ENCODE results near the gene LCE6A. TPM values are rescaled to one million over a fixed set of nuclear protein-coding genes. Genes with fewer than 3 reads are reported as not detected.

Gene LCE6A
- total and polyA plus RNA-seq, 4 experiments from 2014 or later, result not detected

DNA sequence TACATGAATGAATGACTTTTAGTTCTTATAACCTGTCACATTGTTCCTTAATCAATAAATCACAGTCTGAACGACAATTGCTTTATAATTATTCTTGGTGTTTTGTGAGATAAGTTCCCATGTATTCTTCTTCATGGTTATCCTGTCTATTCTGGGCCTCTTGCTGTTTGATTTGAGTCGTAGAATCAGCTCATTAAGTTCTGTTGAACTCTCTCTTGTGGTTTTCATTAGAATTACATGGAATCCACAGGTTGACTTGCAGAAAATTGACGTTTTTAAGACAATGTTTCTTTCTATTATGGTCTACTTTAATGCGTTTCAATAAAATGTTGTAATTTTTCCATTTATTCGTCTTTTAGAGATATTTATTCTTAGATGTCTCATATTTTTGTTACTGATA lies 19.4 kb upstream of the LCE6A start:
- Mint-ChIP-seq H3K27ac (no peak overlapping the region), H3K27me3 (peaks cover 18 to 20% of the 10 kb centered on the region in 2 donors), H3K4me1 (no peaks in the 10 kb centered on the region), H3K4me3 (no peak overlapping the region), H3K9me3 (peaks cover 0 to 4% (median 0%) of the 10 kb centered on the region in 8 donors), H3K36me3 (no peaks in the 10 kb centered on the region)
- Histone ChIP-seq H3K4me1 (ENCODE audit: insufficient read depth, low read length) (no peaks in the 10 kb centered on the region), H3K4me3 (ENCODE audit: low read length in 2 of 2) (no peak overlapping the region), H3K27me3 (ENCODE audit: insufficient read depth, low read length) (no peaks in the 10 kb centered on the region), H3K27ac (ENCODE audit: low read depth, low read length) (no peak overlapping the region), H3K36me3 (ENCODE audit: insufficient read depth, low read length) (no peaks in the 10 kb centered on the region), H3K9me3 (ENCODE audit: control insufficient read depth in 1 of 2, low read length in 2 of 2) (no peaks in the 10 kb centered on the region)
- intact Hi-C loops (cut with micrococcal nuclease), result no loop called here
- ChIA-PET CTCF (ENCODE audit: partially characterized antibody) (no interaction called here), POLR2A (ENCODE audit: partially characterized antibody) (no interaction called here)
- DNase-seq, result no peak

DNA sequence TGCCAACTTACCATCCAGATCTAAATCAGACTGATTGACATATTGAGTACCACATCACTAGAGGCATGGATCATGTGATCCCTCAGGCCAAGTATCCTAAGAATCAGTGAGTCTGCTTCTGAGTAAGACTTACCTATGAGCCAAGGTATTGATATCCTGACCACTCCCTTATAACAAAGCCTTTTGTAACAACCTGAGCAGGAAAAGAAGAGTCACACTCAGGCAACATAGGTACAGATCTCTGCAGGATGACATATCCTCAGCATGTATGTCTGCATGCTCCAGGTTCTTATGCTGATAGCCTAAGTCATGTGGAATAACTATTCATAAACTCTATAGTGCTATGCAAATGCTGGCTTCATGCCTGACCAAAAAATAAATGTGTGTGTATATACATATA lies 17.7 kb upstream of the LCE6A start:
- Mint-ChIP-seq H3K36me3 (no peaks in the 10 kb centered on the region), H3K27ac (no peak overlapping the region), H3K9me3 (peaks cover 0 to 4% (median 0%) of the 10 kb centered on the region in 8 donors), H3K4me1 (no peaks in the 10 kb centered on the region), H3K27me3 (peaks cover 20 to 21% of the 10 kb centered on the region in 2 donors), H3K4me3 (no peak overlapping the region)
- H3K27me3 ChIP-seq (ENCODE audit: insufficient read depth, low read length), result no peaks in the 10 kb centered on the region
- no peak overlapping the region for H3K27ac ChIP-seq (ENCODE audit: low read depth, low read length)
- H3K36me3 ChIP-seq (ENCODE audit: insufficient read depth, low read length), result no peaks in the 10 kb centered on the region
- intact Hi-C loops (cut with micrococcal nuclease), result no loop called here
- ChIA-PET POLR2A (ENCODE audit: partially characterized antibody) (no interaction called here), CTCF (ENCODE audit: partially characterized antibody) (no interaction called here)
- H3K4me1 ChIP-seq (ENCODE audit: insufficient read depth, low read length), result no peaks in the 10 kb centered on the region
- H3K9me3 ChIP-seq (ENCODE audit: control insufficient read depth in 1 of 2, low read length in 2 of 2), result no peaks in the 10 kb centered on the region
- DNase-seq, result no peak
- no peak overlapping the region for H3K4me3 ChIP-seq (ENCODE audit: low read length in 2 of 2)

DNA sequence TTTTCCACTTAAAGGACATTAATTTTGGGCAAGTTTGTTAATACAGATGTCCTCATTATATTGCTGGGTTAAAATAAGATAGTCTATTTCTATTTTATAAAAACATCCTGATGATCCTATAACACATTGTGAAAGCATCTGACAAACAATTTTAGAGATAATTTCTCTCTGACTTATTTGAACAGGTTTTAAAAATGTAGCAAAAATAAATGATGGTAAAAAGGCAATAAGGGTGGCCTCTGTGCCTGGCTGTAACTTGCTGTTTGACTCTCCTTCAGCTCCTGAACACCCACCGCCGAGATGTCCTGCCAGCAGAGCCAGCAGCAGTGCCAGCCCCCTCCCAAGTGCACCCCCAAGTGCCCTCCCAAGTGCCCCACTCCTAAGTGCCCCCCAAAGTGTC lies 15.5 kb upstream of the LCE6A start, which contains the start of gene LCE1A:
Gene LCE1A (plus strand): TSS at position 301 of the 400 bp plus-strand sequence. CDS start 0 bp downstream, at position 301.
- H3K27me3 ChIP-seq (ENCODE audit: insufficient read depth, low read length), result no peaks in the 10 kb centered on the region
- no peak for DNase-seq
- H3K4me3 ChIP-seq (ENCODE audit: low read length in 2 of 2), result no peak within 1 kb of the TSS
- H3K9me3 ChIP-seq (ENCODE audit: control insufficient read depth in 1 of 2, low read length in 2 of 2), result no peaks in the 10 kb centered on the region
- no peaks in the 10 kb centered on the region for H3K4me1 ChIP-seq (ENCODE audit: insufficient read depth, low read length)
- H3K27ac Mint-ChIP-seq, result no peak within 1 kb of the TSS
- H3K27me3 Mint-ChIP-seq, result peaks cover 19 to 26% of the 10 kb centered on the region in 2 donors
- no peaks in the 10 kb centered on the region for H3K36me3 ChIP-seq (ENCODE audit: insufficient read depth, low read length)
- no peak within 1 kb of the TSS for H3K27ac ChIP-seq (ENCODE audit: low read depth, low read length)
- no peaks in the 10 kb centered on the region for H3K36me3 Mint-ChIP-seq
- no peaks in the 10 kb centered on the region for H3K4me1 Mint-ChIP-seq
- H3K9me3 Mint-ChIP-seq, result peaks cover 0 to 5% (median 0%) of the 10 kb centered on the region in 8 donors
- POLR2A ChIA-PET (ENCODE audit: partially characterized antibody), result no interaction called here
- no peak within 1 kb of the TSS for H3K4me3 Mint-ChIP-seq
- CTCF ChIA-PET (ENCODE audit: partially characterized antibody), result no interaction called here
- intact Hi-C loops (cut with micrococcal nuclease), result no loop called here

DNA sequence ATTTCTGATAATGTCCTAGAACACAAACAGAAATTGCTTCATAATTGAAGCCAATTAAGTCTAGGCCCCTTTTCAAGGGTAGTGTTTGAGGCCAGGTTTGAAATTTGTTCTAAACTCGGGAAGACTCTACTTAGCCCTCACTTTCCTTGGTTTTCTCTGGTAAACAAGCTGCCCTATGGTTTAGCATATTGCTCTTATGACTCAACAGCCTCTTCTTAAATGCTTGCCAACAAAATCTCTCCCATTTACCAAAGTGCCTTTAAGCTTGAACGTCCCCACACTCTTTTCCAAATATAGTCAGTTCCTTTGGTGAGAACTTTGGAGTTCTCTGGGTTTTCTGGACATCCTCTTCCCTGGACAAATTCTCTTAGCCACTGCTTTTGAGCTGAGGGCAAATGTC lies 5.8 kb upstream of the LCE6A start:
- POLR2A ChIA-PET (ENCODE audit: partially characterized antibody), result no interaction called here
- Histone ChIP-seq H3K36me3 (ENCODE audit: insufficient read depth, low read length) (no peaks in the 10 kb centered on the region), H3K9me3 (ENCODE audit: control insufficient read depth in 1 of 2, low read length in 2 of 2) (no peaks in the 10 kb centered on the region), H3K4me3 (ENCODE audit: low read length in 2 of 2) (no peak overlapping the region), H3K4me1 (ENCODE audit: insufficient read depth, low read length) (no peaks in the 10 kb centered on the region), H3K27me3 (ENCODE audit: insufficient read depth, low read length) (peaks cover 5% of the 10 kb centered on the region), H3K27ac (ENCODE audit: low read depth, low read length) (no peak overlapping the region)
- Mint-ChIP-seq H3K9me3 (peaks cover 0 to 4% (median 0%) of the 10 kb centered on the region in 8 donors), H3K4me1 (no peaks in the 10 kb centered on the region), H3K36me3 (no peaks in the 10 kb centered on the region), H3K27ac (no peak overlapping the region), H3K4me3 (no peak overlapping the region), H3K27me3 (peaks cover 5 to 10% of the 10 kb centered on the region in 2 donors)
- DNase-seq, result no peak
- CTCF ChIA-PET (ENCODE audit: partially characterized antibody), result no interaction called here
- intact Hi-C loops (cut with micrococcal nuclease), result no loop called here

DNA sequence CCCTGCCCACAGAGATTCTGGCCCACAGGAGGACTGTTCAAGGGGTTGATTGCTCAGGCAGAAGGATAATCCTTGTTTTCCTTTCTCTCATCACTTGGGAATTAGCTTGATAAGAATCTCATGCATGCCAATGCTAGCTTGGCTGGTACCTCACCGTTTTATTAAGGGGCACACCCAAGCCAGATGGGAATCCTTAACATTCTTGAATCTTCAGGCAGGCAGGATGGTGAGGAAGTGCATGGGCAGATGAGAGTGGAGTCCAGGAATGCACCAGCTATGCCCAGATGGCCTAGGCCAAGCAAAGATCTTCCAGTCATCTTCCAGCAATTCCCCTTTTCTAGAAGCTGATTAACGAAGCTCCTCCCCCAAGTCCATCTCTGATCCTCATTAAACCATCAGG lies 13.0 kb downstream of the LCE6A start:
- Histone ChIP-seq H3K27ac (ENCODE audit: low read depth, low read length) (no peak overlapping the region), H3K36me3 (ENCODE audit: insufficient read depth, low read length) (no peaks in the 10 kb centered on the region), H3K27me3 (ENCODE audit: insufficient read depth, low read length) (no peaks in the 10 kb centered on the region), H3K9me3 (ENCODE audit: control insufficient read depth in 1 of 2, low read length in 2 of 2) (no peaks in the 10 kb centered on the region), H3K4me1 (ENCODE audit: insufficient read depth, low read length) (no peaks in the 10 kb centered on the region), H3K4me3 (ENCODE audit: low read length in 2 of 2) (no peak overlapping the region)
- H3K4me3 Mint-ChIP-seq, result no peak overlapping the region
- H3K27ac Mint-ChIP-seq, result no peak overlapping the region
- no peaks in the 10 kb centered on the region for H3K9me3 Mint-ChIP-seq
- H3K36me3 Mint-ChIP-seq, result no peaks in the 10 kb centered on the region
- peaks cover 3 to 12% of the 10 kb centered on the region in 2 donors for H3K27me3 Mint-ChIP-seq
- CTCF ChIA-PET (ENCODE audit: partially characterized antibody), result interaction anchor here (1.4 kb wide), 1 partner anchor 15 kb away, joined by 5 read pairs; no protein-coding TSS in a partner anchor
- intact Hi-C loops (cut with micrococcal nuclease), result no loop called here
- H3K4me1 Mint-ChIP-seq, result no peaks in the 10 kb centered on the region
- no peak for DNase-seq
- POLR2A ChIA-PET (ENCODE audit: partially characterized antibody), result no interaction called here

DNA sequence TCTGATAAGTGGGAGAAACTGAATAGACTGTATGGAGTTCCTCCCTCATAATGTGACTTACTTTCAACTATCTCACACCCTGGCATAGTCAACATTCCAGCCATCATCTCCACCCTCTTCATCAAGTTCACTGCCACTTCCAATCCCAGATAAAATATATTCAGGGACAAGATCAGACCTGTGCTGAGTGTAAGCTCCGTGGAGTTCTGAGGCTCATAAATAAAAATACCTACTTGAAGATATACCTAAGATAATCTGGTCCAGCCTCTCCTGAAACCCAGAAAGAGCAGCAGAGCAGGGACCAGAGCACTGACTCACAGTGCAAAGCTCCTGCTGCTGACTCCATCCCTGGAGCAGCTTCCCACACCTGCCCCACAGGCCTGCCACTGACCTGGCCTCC lies 15.4 kb downstream of the LCE6A start:
- ChIA-PET CTCF (ENCODE audit: partially characterized antibody) (no interaction called here), POLR2A (ENCODE audit: partially characterized antibody) (no interaction called here)
- H3K36me3 ChIP-seq (ENCODE audit: insufficient read depth, low read length), result no peaks in the 10 kb centered on the region
- no peak for DNase-seq
- Mint-ChIP-seq H3K4me3 (no peak overlapping the region), H3K9me3 (no peaks in the 10 kb centered on the region), H3K4me1 (no peaks in the 10 kb centered on the region), H3K36me3 (no peaks in the 10 kb centered on the region), H3K27ac (no peak overlapping the region), H3K27me3 (peaks cover 3 to 12% of the 10 kb centered on the region in 2 donors)
- no peaks in the 10 kb centered on the region for H3K27me3 ChIP-seq (ENCODE audit: insufficient read depth, low read length)
- intact Hi-C loops (cut with micrococcal nuclease), result no loop called here
- no peaks in the 10 kb centered on the region for H3K4me1 ChIP-seq (ENCODE audit: insufficient read depth, low read length)
- no peak overlapping the region for H3K4me3 ChIP-seq (ENCODE audit: low read length in 2 of 2)
- no peak overlapping the region for H3K27ac ChIP-seq (ENCODE audit: low read depth, low read length)
- H3K9me3 ChIP-seq (ENCODE audit: control insufficient read depth in 1 of 2, low read length in 2 of 2), result no peaks in the 10 kb centered on the region

DNA sequence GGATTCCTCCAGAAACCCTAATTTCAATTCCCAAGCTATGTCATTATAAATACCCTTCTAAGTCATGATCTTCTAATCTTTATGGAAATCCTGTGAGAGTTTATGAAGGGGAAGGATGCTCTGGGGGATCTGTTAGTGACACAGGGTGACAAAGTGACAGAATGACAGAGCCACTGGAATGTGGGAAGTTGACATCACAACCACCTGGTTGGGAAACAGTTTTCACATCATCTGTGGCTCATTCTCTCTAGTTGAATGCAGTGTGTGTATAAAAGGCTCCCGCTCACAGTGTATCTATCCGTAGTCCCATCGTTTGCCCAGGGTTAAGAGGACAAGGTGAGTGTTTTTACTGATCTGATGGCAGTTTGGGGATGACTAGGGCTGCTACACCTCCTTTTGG lies 17.0 kb downstream of the LCE6A start, which contains the start of gene LCE7A:
Gene LCE7A (plus strand): TSS at position 301 of the 400 bp plus-strand sequence. CDS start 702 bp downstream, outside the sequence.
- H3K27ac Mint-ChIP-seq, result no peak within 1 kb of the TSS
- intact Hi-C loops (cut with micrococcal nuclease), result no loop called here
- CTCF ChIA-PET (ENCODE audit: partially characterized antibody), result no interaction called here

DNA sequence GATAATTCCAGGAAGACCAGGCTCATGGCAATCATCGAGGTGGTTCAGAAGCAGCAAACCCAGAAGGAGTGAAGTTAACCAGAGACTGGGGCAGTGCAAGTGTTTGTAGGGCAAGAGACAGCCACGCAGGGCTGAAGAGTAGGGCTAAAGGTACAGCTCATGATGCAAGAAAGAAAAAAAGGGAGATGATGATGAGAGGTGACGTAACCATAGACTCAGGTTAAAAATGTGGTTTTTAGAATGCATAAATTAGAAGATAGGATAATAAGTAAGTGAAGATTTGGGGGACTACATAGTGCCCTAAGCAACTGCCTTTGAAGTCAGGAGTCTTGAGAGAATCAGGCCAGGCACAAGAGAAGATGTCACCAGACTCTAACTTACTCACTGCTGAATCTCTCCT lies 17.5 kb downstream of the LCE6A start:
- no peaks in the 10 kb centered on the region for H3K9me3 Mint-ChIP-seq
- H3K4me3 Mint-ChIP-seq, result no peak overlapping the region
- no peaks in the 10 kb centered on the region for H3K36me3 Mint-ChIP-seq
- Histone ChIP-seq H3K4me3 (ENCODE audit: low read length in 2 of 2) (no peak overlapping the region), H3K9me3 (ENCODE audit: control insufficient read depth in 1 of 2, low read length in 2 of 2) (no peaks in the 10 kb centered on the region), H3K27ac (ENCODE audit: low read depth, low read length) (no peak overlapping the region), H3K27me3 (ENCODE audit: insufficient read depth, low read length) (no peaks in the 10 kb centered on the region), H3K4me1 (ENCODE audit: insufficient read depth, low read length) (no peaks in the 10 kb centered on the region), H3K36me3 (ENCODE audit: insufficient read depth, low read length) (no peaks in the 10 kb centered on the region)
- CTCF ChIA-PET (ENCODE audit: partially characterized antibody), result interaction anchor here (1.1 kb wide), 1 partner anchor 11 kb away, joined by 4 read pairs; no protein-coding TSS in a partner anchor
- peaks cover 3 to 12% of the 10 kb centered on the region in 2 donors for H3K27me3 Mint-ChIP-seq
- no peak for DNase-seq
- H3K27ac Mint-ChIP-seq, result no peak overlapping the region
- H3K4me1 Mint-ChIP-seq, result no peaks in the 10 kb centered on the region
- intact Hi-C loops (cut with micrococcal nuclease), result no loop called here
- POLR2A ChIA-PET (ENCODE audit: partially characterized antibody), result no interaction called here

More for the DNA sequence above, 17.0 kb downstream of the LCE6A start, which contains the start of gene LCE7A:
- Histone ChIP-seq H3K27ac (ENCODE audit: low read depth, low read length) (no peak within 1 kb of the TSS), H3K9me3 (ENCODE audit: control insufficient read depth in 1 of 2, low read length in 2 of 2) (no peaks in the 10 kb centered on the region), H3K36me3 (ENCODE audit: insufficient read depth, low read length) (no peaks in the 10 kb centered on the region), H3K4me3 (ENCODE audit: low read length in 2 of 2) (no peak within 1 kb of the TSS), H3K4me1 (ENCODE audit: insufficient read depth, low read length) (no peaks in the 10 kb centered on the region), H3K27me3 (ENCODE audit: insufficient read depth, low read length) (no peaks in the 10 kb centered on the region)
- no peaks in the 10 kb centered on the region for H3K4me1 Mint-ChIP-seq
- no peak for DNase-seq
- POLR2A ChIA-PET (ENCODE audit: partially characterized antibody), result no interaction called here
- H3K4me3 Mint-ChIP-seq, result no peak within 1 kb of the TSS
- no peaks in the 10 kb centered on the region for H3K36me3 Mint-ChIP-seq
- H3K27me3 Mint-ChIP-seq, result peaks cover 3 to 12% of the 10 kb centered on the region in 2 donors
- H3K9me3 Mint-ChIP-seq, result no peaks in the 10 kb centered on the region
